ENCODE measurements around the gene TSPEAR.

Gene TSPEAR

GRCh38 chr21:44728716-44729115 is 17.3 kb upstream of the TSPEAR start:
- Histone ChIP-seq H3K4me3 (ENCODE audit: low read depth in 1 of 2, low read length in 2 of 2) (no peak overlapping the region), H3K36me3 (ENCODE audit: insufficient read depth, low read length) (no peaks in the 10 kb centered on the region), H3K9ac (ENCODE audit: low read length) (no peak overlapping the region), H3K27ac (ENCODE audit: low read depth, low read length) (no peak overlapping the region), H3K9me3 (ENCODE audit: low read length) (no peaks in the 10 kb centered on the region), H3K4me1 (ENCODE audit: insufficient read depth, low read length) (no peaks in the 10 kb centered on the region), H3K27me3 (ENCODE audit: control insufficient read depth in 1 of 2, insufficient read depth in 2 of 2, low read length in 2 of 2) (peaks cover 0 to 21% of the 10 kb centered on the region in 2 donors)

- no peak overlapping the region for H3K9ac ChIP-seq (ENCODE audit: low read length)
- no peak overlapping the region for H3K27ac ChIP-seq (ENCODE audit: low read depth, low read length)
- H3K9me3 ChIP-seq (ENCODE audit: low read length) = no peaks in the 10 kb centered on the region
- H3K36me3 ChIP-seq (ENCODE audit: insufficient read depth, low read length) = no peaks in the 10 kb centered on the region
- no peaks in the 10 kb centered on the region for H3K4me1 ChIP-seq (ENCODE audit: insufficient read depth, low read length)
- no peak overlapping the region for H3K4me3 ChIP-seq (ENCODE audit: low read depth in 1 of 2, low read length in 2 of 2)
- H3K27me3 ChIP-seq (ENCODE audit: control insufficient read depth in 1 of 2, insufficient read depth in 2 of 2, low read length in 2 of 2) = peaks cover 0 to 30% of the 10 kb centered on the region in 2 donors
Measured at GRCh38 chr21:44727757-44728156, 16.4 kb upstream of the TSPEAR start.

- no peaks in the 10 kb centered on the region for H3K9me3 ChIP-seq (ENCODE audit: low read length)
- no peak overlapping the region for H3K4me3 ChIP-seq (ENCODE audit: low read depth in 1 of 2, low read length in 2 of 2)
- no peak overlapping the region for H3K27ac ChIP-seq (ENCODE audit: low read depth, low read length)
- no peak overlapping the region for H3K9ac ChIP-seq (ENCODE audit: low read length)
- no peaks in the 10 kb centered on the region for H3K36me3 ChIP-seq (ENCODE audit: insufficient read depth, low read length)
- peaks cover 0 to 33% of the 10 kb centered on the region in 2 donors for H3K27me3 ChIP-seq (ENCODE audit: control insufficient read depth in 1 of 2, insufficient read depth in 2 of 2, low read length in 2 of 2)
- no peaks in the 10 kb centered on the region for H3K4me1 ChIP-seq (ENCODE audit: insufficient read depth, low read length)
Measured at GRCh38 chr21:44727321-44727720, 15.9 kb upstream of the TSPEAR start.

GRCh38 chr21:44726826-44727225 is 15.5 kb upstream of the TSPEAR start:
- no peaks in the 10 kb centered on the region for H3K4me1 ChIP-seq (ENCODE audit: insufficient read depth, low read length)
- H3K27me3 ChIP-seq (ENCODE audit: control insufficient read depth in 1 of 2, insufficient read depth in 2 of 2, low read length in 2 of 2) = peaks cover 0 to 33% of the 10 kb centered on the region in 2 donors
- H3K4me3 ChIP-seq (ENCODE audit: low read depth in 1 of 2, low read length in 2 of 2) = no peak overlapping the region
- no peaks in the 10 kb centered on the region for H3K9me3 ChIP-seq (ENCODE audit: low read length)
- no peak overlapping the region for H3K9ac ChIP-seq (ENCODE audit: low read length)
- no peak overlapping the region for H3K27ac ChIP-seq (ENCODE audit: low read depth, low read length)
- no peaks in the 10 kb centered on the region for H3K36me3 ChIP-seq (ENCODE audit: insufficient read depth, low read length)

GRCh38 chr21:44724926-44725325 is 13.6 kb upstream of the TSPEAR start:
- H3K4me3 ChIP-seq (ENCODE audit: low read depth in 1 of 2, low read length in 2 of 2) = no peak overlapping the region
- no peaks in the 10 kb centered on the region for H3K9me3 ChIP-seq (ENCODE audit: low read length)
- H3K4me1 ChIP-seq (ENCODE audit: insufficient read depth, low read length) = no peaks in the 10 kb centered on the region
- H3K27me3 ChIP-seq (ENCODE audit: control insufficient read depth in 1 of 2, insufficient read depth in 2 of 2, low read length in 2 of 2) = peaks cover 9 to 33% of the 10 kb centered on the region in 2 donors
- no peaks in the 10 kb centered on the region for H3K36me3 ChIP-seq (ENCODE audit: insufficient read depth, low read length)
- H3K9ac ChIP-seq (ENCODE audit: low read length) = no peak overlapping the region
- H3K27ac ChIP-seq (ENCODE audit: low read depth, low read length) = no peak overlapping the region

GRCh38 chr21:44724196-44724595 is 12.8 kb upstream of the TSPEAR start:
- Histone ChIP-seq H3K9ac (ENCODE audit: low read length) (no peak overlapping the region), H3K27me3 (ENCODE audit: control insufficient read depth in 1 of 2, insufficient read depth in 2 of 2, low read length in 2 of 2) (peaks cover 9 to 33% of the 10 kb centered on the region in 2 donors), H3K4me1 (ENCODE audit: insufficient read depth, low read length) (no peaks in the 10 kb centered on the region), H3K4me3 (ENCODE audit: low read depth in 1 of 2, low read length in 2 of 2) (no peak overlapping the region), H3K36me3 (ENCODE audit: insufficient read depth, low read length) (no peaks in the 10 kb centered on the region), H3K9me3 (ENCODE audit: low read length) (no peaks in the 10 kb centered on the region), H3K27ac (ENCODE audit: low read depth, low read length) (no peak overlapping the region)

- Histone ChIP-seq H3K4me1 (ENCODE audit: insufficient read depth, low read length) (no peaks in the 10 kb centered on the region), H3K4me3 (ENCODE audit: low read depth in 1 of 2, low read length in 2 of 2) (no peak overlapping the region), H3K27me3 (ENCODE audit: control insufficient read depth in 1 of 2, insufficient read depth in 2 of 2, low read length in 2 of 2) (peaks cover 9 to 33% of the 10 kb centered on the region in 2 donors), H3K9ac (ENCODE audit: low read length) (no peak overlapping the region), H3K27ac (ENCODE audit: low read depth, low read length) (no peak overlapping the region), H3K36me3 (ENCODE audit: insufficient read depth, low read length) (no peaks in the 10 kb centered on the region), H3K9me3 (ENCODE audit: low read length) (no peaks in the 10 kb centered on the region)
Measured at GRCh38 chr21:44723177-44724131, 12.1 kb upstream of the TSPEAR start.

- Histone ChIP-seq H3K9me3 (ENCODE audit: low read length) (no peaks in the 10 kb centered on the region), H3K4me3 (ENCODE audit: low read depth in 1 of 2, low read length in 2 of 2) (no peak overlapping the region), H3K9ac (ENCODE audit: low read length) (no peak overlapping the region), H3K27ac (ENCODE audit: low read depth, low read length) (no peak overlapping the region), H3K4me1 (ENCODE audit: insufficient read depth, low read length) (no peaks in the 10 kb centered on the region), H3K27me3 (ENCODE audit: control insufficient read depth in 1 of 2, insufficient read depth in 2 of 2, low read length in 2 of 2) (peaks cover 9 to 33% of the 10 kb centered on the region in 2 donors), H3K36me3 (ENCODE audit: insufficient read depth, low read length) (no peaks in the 10 kb centered on the region)
Measured at GRCh38 chr21:44722731-44723130, 11.4 kb upstream of the TSPEAR start.

GRCh38 chr21:44720170-44720569 is 8.8 kb upstream of the TSPEAR start:
- no peak overlapping the region for H3K27ac ChIP-seq (ENCODE audit: low read depth, low read length)
- no peaks in the 10 kb centered on the region for H3K36me3 ChIP-seq (ENCODE audit: insufficient read depth, low read length)
- no peaks in the 10 kb centered on the region for H3K4me1 ChIP-seq (ENCODE audit: insufficient read depth, low read length)
- H3K4me3 ChIP-seq (ENCODE audit: low read depth in 1 of 2, low read length in 2 of 2) = no peak overlapping the region
- H3K9ac ChIP-seq (ENCODE audit: low read length) = no peak overlapping the region
- H3K9me3 ChIP-seq (ENCODE audit: low read length) = no peaks in the 10 kb centered on the region
- H3K27me3 ChIP-seq (ENCODE audit: control insufficient read depth in 1 of 2, insufficient read depth in 2 of 2, low read length in 2 of 2) = peaks cover 9 to 18% of the 10 kb centered on the region in 2 donors

GRCh38 chr21:44718571-44718970 is 7.2 kb upstream of the TSPEAR start:
- no peak overlapping the region for H3K4me3 ChIP-seq (ENCODE audit: low read depth in 1 of 2, low read length in 2 of 2)
- H3K27ac ChIP-seq (ENCODE audit: low read depth, low read length) = no peak overlapping the region
- H3K4me1 ChIP-seq (ENCODE audit: insufficient read depth, low read length) = no peaks in the 10 kb centered on the region
- no peaks in the 10 kb centered on the region for H3K9me3 ChIP-seq (ENCODE audit: low read length)
- peaks cover 12 to 21% of the 10 kb centered on the region in 2 donors for H3K27me3 ChIP-seq (ENCODE audit: control insufficient read depth in 1 of 2, insufficient read depth in 2 of 2, low read length in 2 of 2)
- H3K9ac ChIP-seq (ENCODE audit: low read length) = no peak overlapping the region
- no peaks in the 10 kb centered on the region for H3K36me3 ChIP-seq (ENCODE audit: insufficient read depth, low read length)

GRCh38 chr21:44718093-44718492 is 6.7 kb upstream of the TSPEAR start:
- Histone ChIP-seq H3K9me3 (ENCODE audit: low read length) (no peaks in the 10 kb centered on the region), H3K36me3 (ENCODE audit: insufficient read depth, low read length) (no peaks in the 10 kb centered on the region), H3K27ac (ENCODE audit: low read depth, low read length) (no peak overlapping the region), H3K9ac (ENCODE audit: low read length) (no peak overlapping the region), H3K4me1 (ENCODE audit: insufficient read depth, low read length) (no peaks in the 10 kb centered on the region), H3K27me3 (ENCODE audit: control insufficient read depth in 1 of 2, insufficient read depth in 2 of 2, low read length in 2 of 2) (peaks cover 17 to 21% of the 10 kb centered on the region in 2 donors), H3K4me3 (ENCODE audit: low read depth in 1 of 2, low read length in 2 of 2) (no peak overlapping the region)

GRCh38 chr21:44716984-44717383 is 5.6 kb upstream of the TSPEAR start:
- no peaks in the 10 kb centered on the region for H3K9me3 ChIP-seq (ENCODE audit: low read length)

More at GRCh38 chr21:44716984-44717383, 5.6 kb upstream of the TSPEAR start:
- no peak overlapping the region for H3K4me3 ChIP-seq (ENCODE audit: low read depth in 1 of 2, low read length in 2 of 2)
- no peak overlapping the region for H3K9ac ChIP-seq (ENCODE audit: low read length)
- H3K27ac ChIP-seq (ENCODE audit: low read depth, low read length) = no peak overlapping the region
- H3K27me3 ChIP-seq (ENCODE audit: control insufficient read depth in 1 of 2, insufficient read depth in 2 of 2, low read length in 2 of 2) = peaks cover 26 to 27% of the 10 kb centered on the region in 2 donors
- no peaks in the 10 kb centered on the region for H3K36me3 ChIP-seq (ENCODE audit: insufficient read depth, low read length)
- H3K4me1 ChIP-seq (ENCODE audit: insufficient read depth, low read length) = no peaks in the 10 kb centered on the region

All from muscle layer of colon (tissue), 2 donors.